Measurements from ENCODE around the gene TMSB4Y. TPM values are rescaled to one million over a fixed set of nuclear protein-coding genes. Genes with fewer than 3 reads are reported as not detected.

The TMSB4Y gene
- total and polyA plus RNA-seq, 2 donors (not counting 3 experiments of a cell fraction or from before 2014, with no cell fraction given), result 0.50 to 1.6 TPM

- dilution Hi-C loops (cut with MboI; ENCODE audit: extremely low pct_ligation_motif_present, low sequenced_read_pairs) (no loop called here), intact Hi-C loops (cut with micrococcal nuclease) (no loop called here)
- Histone ChIP-seq H4K20me1 (replicated peaks; ENCODE audit: control insufficient read depth, extremely low read depth, insufficient read depth, low read length) (no peaks in the 10 kb centered on the region), H3K4me2 (ENCODE audit: insufficient read depth, low read length) (no peak overlapping the region), H3K9me3 (replicated peaks; ENCODE audit: control insufficient read depth, insufficient read depth, low read length) (no peaks in the 10 kb centered on the region), H3K79me2 (ENCODE audit: control insufficient read depth, insufficient read depth, low read length) (no peaks in the 10 kb centered on the region), H3K4me1 (ENCODE audit: control insufficient read depth, extremely low read depth, insufficient read depth, low read length) (no peaks in the 10 kb centered on the region), H2AFZ (ENCODE audit: low read depth, low read length) (no peak overlapping the region), H3K9ac (replicated peaks; ENCODE audit: extremely low read depth, insufficient read depth, low read length) (no peak overlapping the region), H3K27ac (ENCODE audit: insufficient read depth, low read depth, low read length) (no peak overlapping the region), H3K4me3 (replicated peaks in 1 of 3; ENCODE audit: insufficient read depth in 1 of 3, low read depth in 1 of 3, low read length in 3 of 3) (no peak overlapping the region), H3K9me1 (replicated peaks; ENCODE audit: control insufficient read depth, extremely low read depth, insufficient read depth, low read length) (no peaks in the 10 kb centered on the region), H3K36me3 (ENCODE audit: control insufficient read depth in 2 of 2, extremely low read depth in 1 of 2, insufficient read depth in 2 of 2, low read length in 2 of 2) (no peaks in the 10 kb centered on the region), H3K27me3 (ENCODE audit: control insufficient read depth in 2 of 2, insufficient read depth in 2 of 2, low read length in 2 of 2) (no peaks in the 10 kb centered on the region)
- BruUV-seq (replicated peaks), result no TSS peak
- TF ChIP-seq, protein P1, sequence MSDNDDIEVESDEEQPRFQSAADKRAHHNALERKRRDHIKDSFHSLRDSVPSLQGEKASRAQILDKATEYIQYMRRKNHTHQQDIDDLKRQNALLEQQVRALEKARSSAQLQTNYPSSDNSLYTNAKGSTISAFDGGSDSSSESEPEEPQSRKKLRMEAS (IDR thresholded peaks at IDR 0.05; ENCODE audit: insufficient read depth, insufficient read length), result no peak
- TF ChIP-seq MYC (IDR thresholded peaks at IDR 0.05; ENCODE audit: low read depth, low read length) (no peak), GATA2 (IDR thresholded peaks at IDR 0.05; ENCODE audit: insufficient read depth, insufficient read length, low read depth, low read length) (no peak), JUN (IDR thresholded peaks at IDR 0.05; ENCODE audit: borderline replicate concordance, insufficient read depth, insufficient read length, low read depth) (no peak), POLR2A (IDR thresholded peaks at IDR 0.05; ENCODE audit: low read depth, low read length) (no peak), POLR2AphosphoS5 (IDR thresholded peaks at IDR 0.05; ENCODE audit: insufficient read depth, low read depth, low read length) (no peak), CTCF (IDR thresholded peaks at IDR 0.05; ENCODE audit: extremely low read depth in 1 of 2, insufficient read depth in 1 of 2, low read depth in 1 of 2, low read length in 2 of 2) (no peak), FOS (IDR thresholded peaks at IDR 0.05; ENCODE audit: borderline replicate concordance, insufficient read depth, low read length) (no peak), EZH2 (IDR thresholded peaks at IDR 0.05; ENCODE audit: borderline replicate concordance, low read depth, low read length, severe bottlenecking) (no peak)
- CTCF ChIA-PET, result no interaction called here
- POLR2A ChIA-PET, result no interaction called here
- FAIRE-seq (no peak), DNase-seq (ENCODE audit: low read depth, low spot score) (no peak)
Measured at GRCh38 chrY:13671122-13671521, 32.6 kb upstream of the TMSB4Y start.

Measured in endothelial cell of umbilical vein (primary cell).